C1 segment of cervical spinal cord (tissue), 14 donors: ENCODE data around the gene QSOX1.

Experiments used
- DNase-seq, 14 donors: peaks; one replicate each; lab custom pipeline; 2025; lab: John Stamatoyannopoulos, UW

The QSOX1 gene

DNA sequence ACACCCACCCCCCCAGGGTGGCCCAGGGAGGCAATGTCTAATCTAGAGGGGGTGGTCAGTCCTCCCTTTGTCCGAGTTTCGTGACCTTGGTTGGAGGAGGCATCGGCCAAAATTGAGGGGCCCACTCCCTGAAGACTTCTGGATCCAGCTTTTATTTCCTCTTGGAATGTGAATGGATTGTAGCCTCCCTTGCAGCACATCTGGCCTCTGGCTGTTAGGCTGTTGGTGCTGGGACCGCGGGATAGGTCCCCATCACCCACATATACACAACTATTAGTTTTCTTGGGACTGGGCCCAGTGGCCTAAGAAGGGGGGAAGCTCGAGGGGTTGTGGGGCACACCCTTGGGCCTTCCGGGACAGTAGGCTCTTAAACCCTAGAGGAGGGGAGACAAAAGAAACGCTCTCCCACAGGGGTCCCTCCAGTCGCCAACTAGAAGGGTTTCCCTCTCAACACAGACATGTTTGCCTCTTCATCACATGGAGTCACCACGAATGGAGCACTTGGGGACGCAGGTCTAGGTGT is 77.9 kb downstream of the QSOX1 start:
- no peak for DNase-seq

DNA sequence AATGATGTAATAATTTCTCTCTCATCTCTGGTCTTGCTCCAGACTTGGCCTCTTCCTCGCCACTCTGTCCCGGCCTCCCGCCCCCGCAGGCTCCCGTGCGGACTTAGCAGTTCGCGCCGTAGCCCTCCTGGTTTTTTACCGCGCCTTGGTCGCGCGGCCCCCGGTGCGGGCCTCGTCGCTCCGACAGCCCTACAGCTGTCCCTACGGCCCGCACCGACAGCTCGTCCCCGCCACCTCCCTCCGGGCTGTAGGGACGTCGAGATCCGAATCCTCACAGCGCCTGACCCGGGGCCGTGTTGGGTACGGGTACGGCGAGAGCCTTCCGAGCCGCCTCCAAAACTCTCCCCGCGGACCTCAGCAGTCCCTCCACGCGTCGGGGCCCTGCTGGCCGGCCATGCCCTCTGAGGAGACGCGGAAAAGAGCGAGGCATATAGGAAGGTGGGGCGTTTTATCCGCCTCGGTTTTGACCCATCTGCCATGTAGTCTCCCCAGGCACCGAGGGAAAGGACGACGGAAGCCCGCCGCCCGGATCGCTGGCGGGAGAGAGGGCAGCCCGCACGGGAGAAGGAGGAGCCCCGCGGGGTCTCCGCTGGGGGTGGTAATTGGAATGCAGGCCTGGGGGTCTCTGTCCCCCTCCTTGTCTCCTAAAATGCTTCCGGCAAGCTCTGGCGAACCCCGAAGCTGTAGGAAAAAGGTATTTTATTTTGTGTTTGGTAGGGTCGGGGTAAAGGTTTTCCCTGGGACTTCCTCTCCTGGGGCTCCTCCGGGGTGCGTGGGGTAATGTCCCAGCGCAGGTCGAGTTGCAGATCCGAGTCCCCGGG is 78.7 kb downstream of the QSOX1 start:
- no peak for DNase-seq

DNA sequence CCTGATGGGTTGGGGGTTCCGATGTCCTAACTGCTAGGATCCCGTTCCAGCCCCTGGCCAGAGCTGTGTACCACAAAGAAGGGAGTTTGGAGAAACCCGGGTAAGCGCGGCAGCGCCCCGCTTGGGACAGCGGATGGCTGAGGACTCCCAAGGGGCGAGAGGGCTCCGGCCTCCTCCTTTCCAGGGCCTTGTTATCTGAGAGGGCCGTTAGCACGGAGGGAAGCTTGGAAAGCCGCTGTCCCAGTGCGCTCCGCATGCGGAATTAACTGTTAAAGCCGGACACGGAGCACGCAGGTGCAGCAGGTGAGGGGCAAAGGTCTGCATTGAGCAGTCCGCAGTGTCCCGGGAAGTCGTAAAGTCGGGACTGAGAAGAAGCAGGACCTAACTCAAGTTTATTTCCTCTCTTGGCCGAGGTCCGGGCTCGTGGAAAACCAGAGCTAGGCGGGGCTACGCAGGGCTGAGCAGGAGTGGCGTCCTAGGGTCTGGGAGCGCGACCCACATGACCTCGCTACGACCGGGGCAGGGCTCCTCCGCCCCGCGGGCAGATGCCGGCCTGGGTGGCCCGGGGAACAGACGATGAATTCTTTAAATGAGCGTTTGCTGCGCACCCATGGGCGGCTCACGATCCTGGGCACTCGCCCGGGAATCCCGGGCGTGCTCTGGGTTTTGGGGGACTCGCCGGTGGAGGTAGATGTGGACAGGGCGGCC is 79.9 kb downstream of the QSOX1 start:
- no peak for DNase-seq

DNA sequence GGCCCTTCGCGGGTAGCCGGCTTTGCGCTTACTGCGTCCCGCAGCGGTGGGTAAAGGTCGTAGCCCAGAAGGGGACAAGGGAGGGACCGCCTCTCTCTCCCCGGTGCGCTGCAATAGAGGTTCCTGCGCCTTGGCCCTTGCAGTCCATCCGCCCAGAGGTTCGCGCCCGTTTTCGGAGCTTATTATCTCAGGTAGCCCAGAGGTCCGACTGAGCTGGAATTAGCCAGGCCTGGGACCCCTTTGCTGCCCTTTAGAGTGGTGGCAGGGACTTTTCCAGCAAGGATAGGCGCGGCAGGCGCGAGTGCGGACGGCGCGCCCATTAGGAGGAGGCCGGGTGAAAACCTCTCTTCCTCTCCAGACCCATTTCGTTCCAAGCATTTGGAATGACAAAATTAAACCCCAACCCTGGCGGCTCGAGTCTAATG is 80.4 kb downstream of the QSOX1 start:
- DNase-seq, result no peak

DNA sequence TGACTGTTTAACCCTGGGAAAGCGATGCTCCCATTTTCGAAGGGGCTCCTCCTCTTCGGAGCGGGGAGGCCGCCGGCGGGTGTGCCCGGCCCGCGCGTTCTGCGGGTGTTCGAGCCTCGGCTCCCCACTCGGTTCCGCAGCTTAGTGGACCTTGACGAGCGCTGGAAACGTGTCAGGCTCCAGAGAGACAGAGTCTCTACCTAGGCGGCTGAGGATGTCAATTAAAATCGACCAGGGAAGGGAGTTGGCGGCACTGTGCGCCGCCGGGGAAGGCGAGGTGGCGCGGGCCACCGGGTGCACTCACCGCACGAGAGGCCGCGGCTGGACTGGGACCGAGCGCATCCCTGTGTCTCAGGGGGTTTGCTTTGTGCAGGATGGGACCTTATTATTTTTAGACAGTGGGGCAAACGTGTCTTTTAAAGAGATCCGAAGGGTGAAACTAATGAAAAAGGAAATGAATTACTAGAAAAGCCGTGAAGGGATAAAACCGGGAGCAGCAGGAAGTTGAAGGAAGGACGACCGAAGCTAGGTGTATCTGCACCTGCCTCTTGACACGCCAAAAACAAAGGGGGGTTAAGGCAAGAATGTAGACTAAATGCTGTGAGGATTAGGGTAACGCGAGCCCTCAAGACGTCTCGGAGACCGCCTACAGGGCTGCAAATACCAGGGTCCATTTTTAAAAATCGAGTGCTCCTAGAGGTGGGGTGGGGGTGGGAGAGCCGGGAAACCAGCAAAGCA is 81.0 kb downstream of the QSOX1 start:
- DNase-seq, result no peak

DNA sequence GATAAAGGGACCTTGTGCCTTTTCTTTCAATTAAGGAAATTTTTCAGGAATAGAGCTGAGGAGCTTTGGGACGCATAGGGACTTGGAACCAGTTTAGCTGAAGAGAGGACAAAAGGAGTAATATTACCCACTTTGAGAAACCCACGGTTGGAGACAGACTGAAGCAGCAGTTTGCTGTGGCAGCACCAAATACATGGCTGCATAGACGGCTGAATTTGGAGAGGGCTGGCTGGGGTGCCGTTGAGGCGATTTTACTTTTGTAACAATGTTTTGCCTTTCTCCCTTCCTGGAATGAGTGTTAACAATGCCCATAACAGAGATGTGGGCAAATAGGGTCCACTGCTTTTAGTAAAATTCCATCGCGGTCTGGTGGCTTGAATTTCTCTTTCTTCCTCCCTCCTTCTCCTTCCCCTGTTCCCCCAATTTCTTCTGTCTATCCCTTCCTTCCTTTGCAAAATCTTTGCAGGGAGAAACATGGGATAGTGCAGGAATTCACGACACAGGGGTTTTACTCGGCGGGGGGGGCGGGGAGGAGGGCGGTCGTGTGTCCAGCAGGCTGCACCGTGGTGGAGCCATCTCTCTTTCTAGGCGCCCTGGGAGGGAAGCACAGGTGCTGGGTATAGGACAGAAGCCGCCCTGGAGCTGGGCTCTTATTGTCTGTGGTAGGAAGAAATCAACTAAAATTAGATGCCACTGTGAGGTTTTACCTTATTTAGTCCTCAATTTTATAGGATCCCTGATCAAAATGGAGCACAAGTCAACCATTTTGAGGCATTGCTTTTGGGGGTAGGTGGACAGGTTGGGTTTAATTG is 82.2 kb downstream of the QSOX1 start:
- no peak for DNase-seq

DNA sequence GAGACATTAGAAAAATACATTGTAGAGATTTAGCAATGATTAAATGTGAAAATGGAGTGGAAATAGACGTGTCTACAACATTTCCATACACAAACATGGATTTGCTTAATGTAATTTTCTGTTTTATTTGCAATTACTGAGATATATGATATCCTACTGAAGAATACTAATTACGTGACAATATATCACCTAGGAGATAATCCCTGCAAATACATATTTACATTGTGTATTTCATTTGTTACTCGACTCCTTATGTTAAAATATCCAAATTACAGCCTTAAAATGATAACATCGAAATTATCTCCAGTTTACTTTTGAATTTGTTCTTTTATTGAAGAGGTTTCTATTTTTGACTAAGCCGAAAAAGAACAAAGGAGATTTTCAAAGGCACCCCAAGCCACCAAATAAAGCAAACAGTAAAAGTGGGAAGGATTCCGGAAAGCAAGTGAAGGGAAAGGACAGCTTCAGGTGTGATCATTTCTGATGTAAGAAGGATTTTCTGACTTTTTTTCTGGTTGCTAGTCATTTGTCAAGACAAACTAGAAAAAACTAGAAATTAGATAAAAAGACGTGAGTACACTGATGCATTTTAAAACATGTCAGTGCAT is 83.3 kb downstream of the QSOX1 start:
- no peak for DNase-seq

DNA sequence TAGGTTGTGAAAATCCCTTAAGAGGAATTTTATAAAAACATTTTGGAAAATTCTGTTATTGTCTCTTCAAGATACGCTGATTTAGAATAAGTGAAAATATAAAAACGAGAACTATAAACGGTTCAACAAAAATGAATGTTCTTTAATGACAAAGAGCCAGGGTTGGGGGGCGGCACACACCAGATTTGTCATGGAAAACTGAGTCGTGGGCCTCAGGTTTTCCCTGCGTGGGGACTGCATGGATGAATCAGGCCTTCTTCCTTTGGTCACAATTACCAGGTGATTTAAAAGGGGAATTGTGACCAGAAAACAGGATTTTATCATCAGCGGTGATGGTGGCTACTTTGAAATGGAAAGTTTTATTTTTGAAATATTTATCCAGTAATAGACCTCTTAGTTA is 84.0 kb downstream of the QSOX1 start:
- no peak for DNase-seq

DNA sequence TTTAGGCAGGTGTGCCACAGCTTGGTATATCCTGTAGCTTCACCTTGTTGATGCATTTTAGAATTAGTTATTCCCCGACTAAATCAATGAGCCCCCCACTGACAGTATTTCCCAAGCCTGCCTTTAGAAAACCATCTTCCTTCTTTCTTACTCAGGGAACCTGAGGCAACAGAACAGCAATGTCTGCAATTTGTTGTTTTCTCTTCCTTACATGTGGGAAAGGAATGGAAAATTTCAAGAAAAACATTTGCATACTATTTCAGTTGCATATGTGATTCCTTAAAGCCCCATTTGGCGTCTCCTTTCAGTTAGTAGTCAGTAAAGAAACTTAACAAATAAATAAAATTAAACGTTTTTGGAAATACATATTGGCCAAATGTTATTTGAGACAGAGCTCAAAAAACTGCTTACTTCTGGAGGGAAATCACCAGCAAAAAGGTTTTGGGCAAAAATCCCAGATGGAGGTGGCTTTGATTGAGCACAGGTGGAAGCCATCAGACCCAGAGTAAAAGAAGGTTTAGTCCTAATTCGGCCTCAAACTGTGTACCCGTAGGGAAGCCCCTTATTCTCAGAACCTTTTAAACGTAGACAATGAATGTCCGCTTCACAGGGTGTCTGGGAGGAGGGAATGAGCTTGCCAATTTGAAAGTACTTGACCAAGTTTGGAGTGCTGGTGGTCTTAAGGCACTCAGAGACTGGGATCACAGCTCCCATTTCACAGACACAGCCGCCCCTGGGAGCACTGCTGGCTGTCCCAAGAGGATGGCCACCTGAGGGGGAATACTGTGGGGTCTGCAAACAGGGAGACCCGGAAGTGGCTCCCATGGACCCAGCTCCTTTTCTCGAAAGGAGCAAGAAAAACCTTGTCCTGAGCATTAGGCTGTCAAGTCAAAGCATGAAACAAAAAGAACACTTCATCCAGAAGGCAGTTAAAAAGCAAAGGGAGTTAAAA is 84.8 kb downstream of the QSOX1 start:
- no peak for DNase-seq

DNA sequence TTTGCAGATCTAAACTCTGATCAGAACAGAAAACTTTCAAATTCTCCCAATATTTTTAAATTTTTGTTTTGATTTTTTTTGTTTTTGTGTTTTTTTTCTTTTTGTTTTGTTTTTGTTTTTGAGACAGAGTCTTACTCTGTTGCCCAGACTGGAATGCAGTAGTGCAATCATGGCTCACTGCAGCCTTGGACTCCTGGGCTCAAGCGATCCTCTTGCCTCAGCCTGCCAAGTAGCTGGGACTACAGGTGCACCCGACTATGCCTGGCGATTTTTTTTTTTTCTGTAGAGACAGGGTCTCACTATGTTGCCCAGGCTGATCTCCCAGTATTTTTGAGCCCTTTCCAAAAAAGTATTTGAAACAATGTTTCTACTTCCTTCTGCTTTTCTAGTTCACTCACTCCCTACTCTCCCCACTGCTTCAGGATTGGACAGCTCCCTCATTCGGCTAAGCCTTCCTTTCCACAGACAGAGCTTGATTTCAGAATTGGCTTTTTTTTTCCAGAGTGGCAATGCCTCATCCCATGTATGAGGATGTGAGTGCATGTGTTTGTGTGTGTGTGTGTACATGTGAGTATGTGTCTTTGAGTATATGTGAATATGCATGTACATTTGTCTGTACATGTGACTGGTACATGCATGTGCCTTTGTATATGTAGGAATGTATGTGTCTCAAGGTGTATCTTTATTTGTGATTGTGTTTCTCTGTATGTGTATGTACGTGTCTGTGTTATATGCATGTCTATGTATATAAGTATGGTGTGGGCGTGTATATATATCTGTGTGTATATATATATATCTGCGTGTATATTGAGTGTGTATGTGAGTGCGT is 87.3 kb downstream of the QSOX1 start:
- DNase-seq, result no peak

DNA sequence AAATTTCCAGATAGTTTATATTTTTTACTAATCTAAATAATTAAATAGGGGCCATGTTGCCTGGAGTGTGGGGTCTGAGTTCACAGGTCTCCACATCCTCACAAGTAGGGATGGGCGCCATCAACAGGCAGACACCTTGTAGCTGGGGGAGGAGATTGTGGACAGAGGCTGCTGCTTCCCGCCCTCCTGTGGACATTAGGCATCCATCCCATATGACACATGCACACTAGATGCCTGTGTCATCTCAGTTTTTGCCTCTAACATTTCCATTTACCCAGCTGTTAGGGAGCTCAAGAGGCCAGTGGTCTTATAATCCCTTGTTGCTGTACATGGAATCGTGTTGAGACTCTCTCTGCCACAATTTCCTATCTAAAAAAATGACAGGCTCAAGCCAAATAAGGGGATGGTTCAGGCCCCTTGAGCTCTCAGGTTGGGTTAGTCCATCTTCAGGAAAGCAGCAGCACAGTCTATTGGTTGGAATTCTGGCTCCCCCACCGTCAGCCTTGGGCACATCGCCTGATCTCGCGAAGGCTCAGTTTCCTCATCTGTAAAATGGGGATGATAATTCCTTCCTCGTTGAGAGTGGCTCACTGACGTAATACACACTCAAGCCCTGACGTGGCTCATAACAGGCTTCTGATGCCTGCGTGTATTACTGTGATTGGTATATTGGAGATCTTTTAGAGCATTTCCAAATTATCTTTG is 89.0 kb downstream of the QSOX1 start:
- DNase-seq, result no peak

DNA sequence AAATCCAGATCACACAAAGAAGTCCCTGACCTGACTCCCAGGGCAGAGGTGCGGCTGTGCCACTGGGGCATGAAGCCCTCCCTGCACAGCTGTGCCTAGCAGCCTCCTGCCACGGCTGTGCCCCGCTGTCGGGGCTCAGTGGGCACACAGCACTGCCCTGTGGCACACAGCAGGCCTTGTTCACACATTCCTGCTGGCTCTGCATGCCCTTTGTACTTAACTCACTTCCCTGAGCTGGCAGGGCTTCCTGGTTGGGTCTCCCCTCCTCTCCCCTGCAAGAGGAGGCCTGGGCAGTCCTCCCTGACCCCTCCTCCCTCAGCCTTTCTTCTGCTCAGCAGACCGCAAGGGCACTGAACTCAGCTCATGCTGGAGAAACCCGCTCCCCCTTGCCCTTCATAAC is 90.2 kb downstream of the QSOX1 start:
- no peak for DNase-seq

DNA sequence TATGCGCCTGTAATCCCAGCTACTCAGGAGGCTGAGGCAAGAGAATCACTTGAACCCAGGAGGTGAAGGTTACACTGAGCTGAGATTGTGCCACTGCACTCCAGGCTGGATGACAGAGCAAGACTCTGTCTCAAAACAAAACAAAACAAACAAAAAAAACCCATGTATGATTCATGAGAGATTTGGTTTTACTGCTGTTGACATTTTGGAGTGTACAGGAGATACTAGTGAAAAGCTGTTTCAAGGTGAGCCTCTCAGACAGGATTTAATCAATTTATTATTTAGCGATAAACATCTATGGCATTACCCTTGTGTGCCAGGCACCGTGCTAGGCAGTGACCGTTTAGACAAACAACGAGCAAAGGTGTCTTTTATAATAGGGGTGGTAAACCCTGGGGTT is 91.9 kb downstream of the QSOX1 start:
- no peak for DNase-seq

DNA sequence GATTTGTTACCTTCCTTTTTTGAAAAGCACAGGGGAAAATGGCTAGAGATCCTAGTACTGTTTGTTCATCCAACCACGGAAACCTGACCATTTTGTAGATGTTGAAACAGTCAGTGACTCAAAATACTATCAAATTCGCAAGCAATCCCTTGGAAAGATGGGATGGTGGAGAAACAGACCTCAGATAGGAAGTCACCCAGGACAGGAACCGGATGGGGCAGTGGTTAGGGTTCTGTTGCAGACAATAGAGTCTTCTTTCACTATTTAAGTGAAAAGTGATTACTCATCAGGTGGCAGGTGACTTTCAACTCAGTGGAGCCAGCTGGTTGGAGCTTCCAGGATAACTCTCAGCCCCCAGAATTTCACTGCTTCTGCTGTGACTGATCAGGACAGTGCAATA is 92.4 kb downstream of the QSOX1 start:
- no peak for DNase-seq

DNA sequence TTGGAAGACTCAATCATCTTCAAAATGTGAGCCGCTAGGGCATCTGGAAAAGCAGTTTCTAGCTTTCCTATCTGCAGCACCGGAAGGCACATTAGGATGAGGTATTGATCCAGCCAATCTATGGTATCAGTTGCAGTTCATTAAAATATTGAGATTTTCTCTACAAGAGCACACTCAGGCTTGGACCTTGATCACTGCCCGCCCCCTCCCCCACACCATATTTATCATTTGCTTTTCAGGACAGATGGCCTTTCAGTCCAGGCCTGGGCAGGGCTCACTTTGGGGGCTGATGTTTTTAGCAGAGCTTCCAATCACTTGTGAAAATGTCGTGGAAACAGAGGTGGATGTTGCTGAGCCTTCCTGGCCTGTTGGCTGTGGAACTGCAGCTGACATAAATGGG is 92.9 kb downstream of the QSOX1 start:
- no peak for DNase-seq

DNA sequence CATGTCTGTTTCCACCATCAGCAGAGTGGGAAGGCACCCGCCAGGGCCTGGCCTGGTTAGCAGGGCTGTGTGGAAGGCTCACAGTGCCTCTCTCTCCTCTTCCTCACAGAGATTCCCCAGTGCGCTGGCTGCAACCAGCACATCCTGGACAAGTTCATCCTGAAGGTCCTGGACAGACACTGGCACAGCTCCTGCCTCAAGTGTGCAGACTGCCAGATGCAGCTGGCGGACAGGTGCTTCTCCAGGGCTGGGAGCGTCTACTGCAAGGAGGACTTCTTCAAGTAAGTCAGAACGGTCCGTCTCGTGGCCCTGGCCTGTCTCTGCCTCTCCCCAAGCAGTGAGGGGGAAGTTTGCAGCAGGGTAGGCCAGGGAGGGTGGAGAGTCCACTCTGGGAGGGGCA is 93.5 kb downstream of the QSOX1 start:
- DNase-seq, result no peak

DNA sequence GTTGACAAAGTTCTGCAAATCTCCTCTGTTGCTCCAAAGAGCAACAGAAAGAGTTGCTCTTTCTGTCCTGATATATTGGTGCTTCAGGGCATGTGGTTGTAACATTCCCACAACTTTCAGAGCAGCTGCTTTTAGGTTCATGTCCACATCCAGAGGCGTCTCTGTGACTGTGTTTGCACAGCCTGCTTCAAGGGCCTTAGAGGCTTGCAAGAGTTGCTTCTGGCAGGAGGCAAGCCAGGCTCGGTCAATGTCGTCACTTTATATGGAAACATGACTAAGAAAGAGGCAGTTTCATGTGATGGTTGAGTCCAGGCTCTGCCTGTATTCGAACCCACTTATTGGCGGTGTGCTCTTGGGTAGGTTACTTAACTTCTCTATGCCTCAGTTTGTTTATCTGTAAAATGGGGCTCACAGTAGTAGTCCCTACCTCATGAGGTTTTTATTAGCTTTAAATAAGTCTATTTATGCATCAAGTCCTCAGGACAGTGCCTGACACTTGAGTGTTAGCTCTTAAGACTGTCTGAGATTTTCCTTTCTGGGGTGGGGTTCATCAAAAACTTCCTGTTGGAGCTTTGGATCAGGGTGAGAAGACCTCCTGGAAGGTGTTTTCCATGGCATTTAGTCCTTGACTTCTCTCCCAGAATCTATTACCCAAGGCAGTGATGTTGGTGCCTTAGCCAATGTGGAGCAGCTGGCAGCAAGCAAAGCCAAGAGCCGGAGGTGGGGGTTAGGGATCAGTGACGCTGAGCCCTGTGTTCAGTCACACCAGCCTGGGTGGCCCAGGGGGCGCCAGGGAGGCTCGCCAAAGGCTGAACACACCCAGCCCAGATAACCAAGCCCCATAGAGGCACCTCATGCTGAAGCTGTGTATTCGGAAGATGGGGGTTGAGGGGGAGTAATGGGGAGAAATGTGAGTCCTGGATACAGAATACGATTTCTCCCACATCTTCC is 94.3 kb downstream of the QSOX1 start:
- DNase-seq, result no peak
